SK-N-DZ (cell line): Measurements from ENCODE around the gene RORB.
"Not testable (repeated sequence)": the region's sequence is repeated elsewhere in the genome, so short reads cannot be mapped to it uniquely, and the experiment has no call there.

ENCODE experiments used
- DNase-seq: peaks from one replicate; pipeline ENCODE4 v3.0.0-alpha.2; 2015; ENCODE audit warnings: low spot score

RORB gene

DNA sequence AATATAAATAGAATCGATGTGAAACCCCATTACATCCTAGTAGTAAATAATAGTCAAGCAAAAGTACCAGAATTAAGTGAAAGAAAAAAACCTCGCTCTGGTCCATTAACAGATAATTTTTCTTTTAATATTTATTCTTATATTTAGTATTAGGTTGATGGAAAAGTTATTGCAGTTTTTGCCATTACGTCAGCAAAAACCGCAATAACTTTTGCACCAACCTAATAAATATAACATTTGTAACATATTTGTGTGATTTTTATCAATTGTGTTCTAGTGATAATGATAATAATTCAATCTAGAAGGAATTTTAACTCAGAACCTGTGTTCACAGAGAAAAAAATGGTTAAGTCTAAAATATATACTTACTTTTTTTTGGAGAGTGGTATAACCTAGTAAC lies 16.1 kb downstream of the RORB start:
- no peak for DNase-seq

DNA sequence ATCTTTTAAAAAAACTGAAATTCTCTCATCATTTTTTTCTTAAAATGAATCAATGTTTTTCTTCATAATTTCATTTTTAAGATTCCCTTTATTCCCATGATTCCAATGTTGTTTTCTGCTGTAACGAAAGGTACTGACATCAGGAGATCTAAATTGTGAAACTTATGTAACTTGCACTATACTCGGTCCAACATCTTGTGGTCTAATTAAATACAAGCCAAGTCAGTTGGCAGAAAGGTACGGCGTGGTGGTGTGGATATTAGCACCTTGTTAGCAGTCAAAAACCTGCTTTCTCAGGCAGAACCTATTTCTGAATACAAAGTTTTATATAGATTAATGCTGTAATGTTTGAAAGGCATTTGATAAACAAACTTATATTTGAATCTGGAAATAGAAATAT lies 20.1 kb downstream of the RORB start:
- DNase-seq: no peak

DNA sequence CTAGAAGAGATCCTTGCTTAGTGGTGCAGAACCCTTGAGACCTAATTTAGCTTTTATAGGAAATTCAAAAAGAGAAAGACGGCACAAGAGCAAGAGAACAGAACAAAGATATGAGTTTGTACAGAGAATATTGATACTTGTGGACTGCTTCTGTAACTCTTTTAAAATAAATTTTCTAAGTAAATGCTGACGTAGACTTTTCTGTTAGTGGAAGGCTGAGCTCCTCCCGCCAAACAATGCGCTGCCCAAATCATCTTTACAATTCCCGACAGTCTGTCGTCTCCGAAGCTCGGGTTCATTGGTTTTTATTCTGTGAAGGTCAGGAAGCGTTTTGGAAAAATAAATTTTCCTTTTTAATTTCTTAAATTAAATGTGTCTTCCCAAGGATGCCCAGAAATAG lies 22.3 kb downstream of the RORB start:
- no peak for DNase-seq

DNA sequence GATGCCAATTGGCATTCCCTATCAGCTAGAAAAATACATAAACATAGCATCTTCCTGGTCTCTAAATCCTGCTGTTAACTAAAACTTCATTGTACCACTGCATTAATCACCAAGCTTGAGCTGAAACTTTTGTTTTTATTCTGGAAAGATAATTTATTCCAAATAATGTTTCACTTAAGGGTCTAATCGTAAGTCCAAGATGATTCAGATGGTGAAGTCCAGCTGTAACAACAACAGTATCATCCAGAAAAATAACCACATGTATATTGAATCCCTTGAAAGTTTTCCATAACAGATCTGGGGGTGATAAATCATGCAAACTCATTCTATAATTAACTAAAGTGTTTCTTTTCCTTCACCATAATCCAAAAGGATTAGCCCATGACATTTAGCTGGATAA lies 23.9 kb downstream of the RORB start:
- DNase-seq: no peak

DNA sequence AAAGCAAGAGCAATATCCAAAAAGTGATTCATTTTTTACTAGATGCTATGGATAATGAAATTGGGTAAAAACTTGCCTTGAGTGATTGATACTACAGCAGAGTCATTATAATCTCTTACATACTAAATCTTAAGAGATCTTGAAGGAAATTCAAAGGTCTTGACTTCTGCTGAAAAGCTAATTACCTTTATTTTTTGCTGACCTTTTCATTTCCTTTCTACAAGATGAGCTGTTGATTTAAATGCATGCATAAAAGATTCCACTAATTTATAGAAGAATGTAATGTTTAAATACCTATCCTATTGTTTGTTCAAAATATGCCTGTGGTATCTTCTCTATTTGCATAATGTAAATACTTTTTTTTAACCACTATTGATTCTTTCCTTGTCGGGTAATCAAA lies 27.2 kb downstream of the RORB start:
- DNase-seq: no peak

DNA sequence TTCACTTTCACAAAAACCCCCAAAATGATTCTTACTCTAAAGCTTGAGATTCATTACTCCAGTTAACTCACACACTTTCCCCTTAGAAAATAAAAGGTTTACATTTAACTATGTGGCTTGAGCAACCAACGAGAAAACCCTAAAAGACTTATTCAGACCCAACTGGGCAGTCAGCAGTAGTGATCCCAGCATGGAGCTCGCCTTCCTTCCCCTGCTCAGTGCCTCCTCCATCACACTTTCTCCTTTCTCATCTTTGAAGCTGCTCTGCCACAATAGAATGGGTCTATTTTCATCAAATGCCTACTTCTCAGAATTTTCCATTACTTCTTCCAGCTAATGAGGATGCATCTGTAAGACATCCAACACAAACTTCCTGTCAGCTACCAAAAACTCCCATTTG lies 29.1 kb downstream of the RORB start:
- DNase-seq: no peak

DNA sequence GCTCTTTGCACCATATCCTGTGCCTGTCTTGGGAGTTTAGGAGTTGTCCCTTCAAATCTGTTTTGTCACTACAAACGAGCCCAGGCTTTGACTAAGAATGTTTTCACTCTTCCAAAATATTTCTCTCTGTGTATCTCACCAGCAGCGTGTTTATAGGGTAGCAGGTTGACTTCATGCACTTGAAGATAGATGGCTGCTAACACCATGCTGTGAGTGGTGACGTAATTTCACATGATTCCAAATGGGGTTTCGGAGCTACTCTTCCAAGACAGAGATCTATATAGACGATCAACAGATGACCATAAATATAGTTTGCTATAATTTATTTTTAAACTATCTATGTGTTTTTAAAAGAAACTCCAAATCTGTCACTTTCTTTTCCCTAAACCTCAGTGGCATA lies 30.6 kb downstream of the RORB start:
- no peak for DNase-seq

DNA sequence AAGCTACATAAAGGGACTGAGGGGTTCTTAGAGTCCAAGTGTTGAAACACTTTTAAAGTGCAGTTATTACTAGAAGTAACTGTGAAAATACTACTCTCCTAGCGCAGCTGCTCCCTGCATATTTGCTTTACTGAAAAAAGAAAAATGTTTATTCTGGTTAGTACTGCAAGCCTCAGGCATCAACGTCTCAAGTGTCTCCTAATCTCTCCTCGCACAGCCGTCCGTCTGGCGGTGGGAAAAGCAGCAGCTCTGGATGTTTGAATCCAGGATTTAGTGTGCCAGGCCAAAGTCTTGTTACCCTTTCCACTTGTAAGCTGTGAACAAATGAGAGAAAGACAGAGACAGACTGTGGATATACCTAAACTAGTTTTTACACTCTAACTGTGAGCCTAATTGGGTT lies 31.1 kb downstream of the RORB start:
- no peak for DNase-seq

DNA sequence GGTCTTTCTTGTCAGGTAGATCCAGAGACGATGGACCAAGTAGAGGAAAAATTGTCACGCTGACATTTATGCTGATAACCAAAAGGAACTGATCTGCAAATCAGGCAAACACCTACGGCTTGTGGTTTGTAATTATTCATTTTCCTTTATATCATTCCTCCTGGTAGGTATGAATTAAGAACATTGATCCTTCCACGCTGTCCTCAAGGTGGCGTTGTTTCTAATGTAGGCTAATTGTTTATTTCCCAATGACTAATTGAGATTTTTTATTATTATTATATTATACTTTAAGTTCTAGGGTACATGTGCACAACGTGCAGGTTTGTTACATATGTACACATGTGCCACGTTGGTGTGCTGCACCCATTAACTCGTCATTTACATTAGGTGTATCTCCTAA lies 33.3 kb downstream of the RORB start:
- not testable (repeated sequence) for DNase-seq

DNA sequence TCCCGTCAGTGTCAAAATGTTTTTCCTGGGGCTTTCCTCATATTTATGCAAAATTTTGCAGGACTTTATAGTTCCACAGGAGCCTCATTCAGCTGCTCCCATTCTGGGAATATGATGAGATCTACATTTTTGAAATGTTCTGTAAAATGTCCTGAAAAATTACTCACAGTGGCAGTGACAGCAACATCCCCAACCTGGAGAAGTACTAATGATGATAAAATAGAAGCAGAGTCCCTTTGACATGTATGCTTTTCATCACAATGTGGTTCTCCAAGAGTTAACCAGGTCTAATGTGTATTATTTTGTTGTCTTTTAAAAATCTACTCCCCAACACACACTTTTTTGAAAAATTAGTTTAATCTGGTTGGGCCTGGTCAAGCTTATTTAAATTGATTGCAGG lies 36.1 kb downstream of the RORB start:
- DNase-seq: peak; percentile 95

DNA sequence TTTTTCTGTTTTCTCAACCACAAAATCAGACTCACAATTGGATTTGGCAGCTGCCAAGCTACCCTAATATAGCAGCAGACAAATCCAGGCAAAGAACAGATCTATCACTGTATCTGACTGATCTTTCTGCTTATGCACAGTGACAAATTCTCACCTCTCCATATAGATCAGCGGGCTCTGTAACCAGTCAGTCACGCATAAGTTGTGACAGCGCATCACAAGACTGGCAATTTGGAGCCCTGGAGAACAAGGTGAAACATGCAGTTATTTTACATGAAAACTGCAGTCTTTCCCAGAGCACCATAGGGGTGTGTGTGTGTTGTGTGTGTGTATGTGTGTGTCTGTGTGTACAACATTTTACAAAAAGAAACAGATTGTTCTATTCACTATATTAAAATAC lies 37.7 kb downstream of the RORB start:
- peak; percentile 89 for DNase-seq

DNA sequence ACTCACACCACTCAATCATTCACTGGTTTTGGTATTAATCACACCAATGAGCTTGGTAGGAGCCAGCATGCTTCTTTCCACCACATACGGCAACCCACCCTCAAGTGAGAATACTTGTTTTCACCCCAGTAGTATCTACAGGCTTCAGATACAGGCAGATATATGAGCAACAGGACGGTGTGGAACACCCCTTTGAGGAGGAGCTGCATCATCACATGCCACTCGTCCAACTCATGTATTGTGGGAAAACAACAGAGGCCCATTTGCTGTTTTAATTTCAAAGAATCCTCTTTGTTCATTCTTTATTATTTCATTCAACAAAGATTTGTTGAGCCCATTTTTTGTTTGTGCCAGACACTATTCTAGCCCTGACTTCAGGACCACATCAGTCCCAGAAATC lies 46.0 kb downstream of the RORB start:
- DNase-seq: no peak

DNA sequence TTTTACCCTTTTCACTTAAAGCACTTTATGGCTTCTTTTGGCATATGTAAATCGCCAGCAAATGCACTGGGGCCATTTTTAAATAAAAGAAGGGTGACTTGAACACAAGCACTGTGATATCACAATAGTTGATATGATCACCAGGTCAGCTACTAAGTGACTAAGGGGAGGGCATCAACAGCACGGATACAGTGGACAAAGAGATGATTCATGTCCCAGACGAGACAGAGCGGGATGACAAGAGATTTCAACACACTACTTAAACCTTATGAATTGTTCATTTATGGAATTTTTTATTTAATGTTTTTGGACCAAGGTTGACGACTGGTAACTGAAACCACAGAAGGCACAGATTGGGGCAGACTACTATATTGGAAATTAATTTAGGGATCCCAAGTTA lies 54.1 kb downstream of the RORB start:
- DNase-seq: no peak

DNA sequence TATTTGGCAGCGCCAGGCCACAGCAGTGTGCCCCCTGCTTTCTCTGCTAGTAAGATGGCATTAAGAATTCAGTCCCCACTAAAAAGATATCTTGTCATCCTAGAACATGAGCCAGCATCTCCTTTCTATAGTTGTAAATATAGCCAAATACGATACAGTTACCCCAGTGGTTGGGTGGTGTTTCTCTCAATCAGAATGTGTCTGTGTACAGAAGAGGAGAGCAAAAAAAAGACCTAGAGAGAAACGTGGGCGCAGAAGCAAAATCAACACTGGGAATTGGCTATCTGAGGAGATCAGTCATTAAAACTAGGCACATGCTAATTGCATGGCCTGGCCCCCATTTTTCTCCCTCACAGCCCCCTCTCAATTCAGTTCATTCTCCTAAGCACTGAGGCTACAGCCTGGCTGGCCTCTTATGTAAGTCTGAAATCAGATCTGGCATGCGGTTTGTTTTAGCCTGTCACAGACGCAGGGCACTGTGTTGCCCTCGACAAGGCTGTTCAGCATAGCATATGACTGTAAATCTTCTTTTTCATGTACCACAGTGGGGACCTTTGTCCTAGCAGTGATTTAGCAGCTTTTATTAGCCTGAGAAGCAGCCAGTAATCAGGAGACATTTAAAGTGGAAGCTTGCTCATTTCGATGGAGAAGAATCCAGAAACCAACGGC lies 57.8 kb downstream of the RORB start:
- DNase-seq: peak; percentile 64

DNA sequence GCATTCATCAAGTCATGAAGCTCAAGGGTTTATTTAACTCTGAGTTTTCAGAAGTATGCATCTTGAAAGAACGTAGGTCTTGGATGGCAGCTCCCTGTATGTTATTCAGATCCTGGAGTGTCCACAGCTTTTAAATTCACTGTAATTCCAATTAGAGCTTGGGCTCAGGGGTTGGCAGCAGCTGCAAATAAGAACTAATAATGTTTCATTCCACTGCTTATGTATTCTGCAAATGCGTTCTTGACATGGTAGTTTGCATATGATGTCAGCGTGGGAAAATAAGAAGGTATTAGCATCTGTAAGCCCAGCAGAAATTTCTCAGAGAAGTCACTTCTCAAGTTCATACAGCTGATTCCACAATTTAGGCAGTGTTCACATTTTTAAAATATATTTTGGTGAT lies 58.4 kb downstream of the RORB start:
- DNase-seq: no peak

DNA sequence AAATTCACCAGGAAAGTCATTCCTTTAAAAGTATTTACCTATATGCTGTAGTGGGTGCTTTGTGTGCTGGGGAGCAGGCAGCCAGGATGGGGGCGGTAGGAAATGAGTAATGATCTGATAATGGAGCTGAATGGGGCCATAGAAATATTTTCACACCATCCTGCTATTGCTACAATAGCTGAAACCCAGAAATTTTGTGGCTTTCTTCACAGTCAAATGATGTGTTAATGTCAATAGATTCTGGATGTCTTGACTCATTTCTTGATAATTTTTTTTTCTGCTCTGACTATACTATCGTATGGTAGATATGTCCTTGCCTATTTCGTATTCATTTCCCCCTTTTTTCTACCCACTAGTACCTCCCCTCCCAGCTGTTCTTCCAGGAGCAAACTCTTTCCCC lies 59.5 kb downstream of the RORB start:
- no peak for DNase-seq

DNA sequence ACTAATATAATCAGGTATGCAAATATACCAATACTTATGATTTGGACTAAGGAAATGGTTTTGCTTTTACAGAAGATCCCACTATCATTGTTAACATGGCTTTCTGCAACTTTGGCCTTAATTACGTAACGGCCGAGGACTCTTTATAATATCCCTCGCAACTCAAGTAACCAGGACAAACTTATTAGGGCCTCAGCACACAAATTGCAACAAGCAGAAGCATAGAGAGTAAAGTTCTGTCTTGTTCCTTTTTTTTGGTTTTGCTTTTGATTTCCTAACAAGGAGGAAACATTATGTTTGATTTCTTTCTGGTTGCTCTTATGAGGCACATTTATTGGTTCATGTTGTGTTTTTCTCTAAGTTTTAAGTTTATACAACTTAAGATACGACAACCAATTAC lies 60.4 kb downstream of the RORB start:
- DNase-seq: no peak

DNA sequence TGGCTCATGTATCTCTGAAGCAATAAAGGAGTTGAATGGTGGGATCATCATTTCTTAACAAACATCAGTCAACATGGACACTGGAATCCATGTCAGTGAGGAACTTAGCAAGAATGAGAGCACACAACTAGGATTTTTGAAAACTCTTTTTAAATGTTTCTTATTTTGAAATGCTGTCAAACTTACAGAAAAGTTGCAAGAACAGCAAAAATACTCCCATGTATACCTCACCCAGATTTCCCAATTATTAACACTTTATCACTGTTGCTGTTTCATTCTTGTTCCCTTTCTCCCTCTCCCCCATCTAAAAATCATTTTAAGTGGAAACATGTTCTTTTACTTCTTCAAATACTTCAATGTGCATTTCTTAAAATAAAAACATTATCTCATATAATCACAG lies 65.5 kb downstream of the RORB start:
- no peak for DNase-seq

DNA sequence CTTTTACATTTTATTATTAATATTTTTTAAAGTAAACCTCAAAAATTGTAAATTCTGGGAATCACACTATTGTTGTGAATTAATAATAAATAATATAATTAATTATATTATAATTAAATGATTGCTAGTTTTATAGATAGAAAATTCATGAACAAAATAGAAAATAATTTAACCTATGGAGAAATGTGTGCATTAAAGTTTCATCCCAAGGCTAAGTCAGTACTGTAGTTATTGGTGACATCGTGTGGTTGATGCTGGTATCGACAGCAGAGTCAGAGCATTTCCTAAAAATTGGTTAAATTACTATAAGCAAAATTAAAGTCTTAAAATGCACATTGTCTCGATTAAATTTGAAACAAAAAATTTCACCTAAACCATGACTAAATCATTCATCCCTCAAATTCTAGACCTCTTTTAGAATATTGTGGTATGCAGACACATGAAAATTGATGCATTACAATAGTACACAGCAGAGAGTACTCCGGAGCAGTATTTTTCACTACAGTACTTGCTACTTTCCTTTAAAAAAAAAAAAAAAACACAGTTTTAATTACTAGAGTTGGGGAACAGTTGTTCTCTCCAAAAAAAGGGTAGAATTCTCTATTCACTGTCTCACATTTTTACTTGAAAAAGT lies 73.9 kb downstream of the RORB start:
- DNase-seq: peak; percentile 49

DNA sequence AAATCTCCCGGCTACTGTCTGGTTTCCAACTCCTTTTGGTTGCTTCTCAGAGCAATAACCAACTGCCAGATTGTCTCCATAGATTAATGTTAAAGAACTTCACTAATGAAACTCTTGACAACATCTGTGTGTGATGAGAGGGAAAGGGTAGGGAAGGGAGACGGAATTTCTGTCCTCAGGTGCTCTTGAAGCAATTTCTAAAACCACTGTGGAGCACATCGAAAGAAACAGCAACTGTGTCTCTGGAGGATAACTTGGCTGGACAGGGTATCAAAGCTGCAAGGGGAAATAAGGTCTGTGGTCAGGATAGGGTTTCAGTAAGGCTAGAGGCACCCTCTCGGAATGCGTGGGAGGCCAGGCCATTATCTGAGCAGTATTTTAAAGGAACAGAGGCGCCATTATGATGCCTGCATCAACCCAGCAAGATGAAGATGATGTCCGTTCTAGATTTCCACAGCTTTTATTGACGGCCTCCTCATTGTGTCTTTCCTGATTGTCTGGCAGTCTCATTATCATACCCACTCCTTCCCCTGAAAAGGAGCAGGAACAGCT lies 76.6 kb downstream of the RORB start:
- DNase-seq: no peak

DNA sequence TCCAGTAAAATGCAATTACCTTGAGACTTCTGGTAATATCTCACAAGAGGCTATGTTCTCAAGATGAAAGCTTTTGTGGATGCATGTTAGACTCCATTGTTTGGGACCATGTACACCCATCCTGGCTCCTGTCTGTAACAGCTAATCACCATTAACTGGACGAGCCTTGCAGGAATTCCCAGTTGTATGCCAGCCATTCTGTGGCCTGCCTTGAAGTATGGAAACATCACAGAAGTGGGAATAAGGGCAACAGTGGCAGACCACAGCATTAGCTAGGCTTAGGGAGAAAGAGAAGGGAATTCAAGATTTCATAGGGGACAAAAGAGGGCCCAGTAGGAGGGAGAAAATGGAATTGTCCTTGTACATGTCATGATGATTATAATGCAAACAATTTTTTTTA lies 79.0 kb downstream of the RORB start:
- no peak for DNase-seq

DNA sequence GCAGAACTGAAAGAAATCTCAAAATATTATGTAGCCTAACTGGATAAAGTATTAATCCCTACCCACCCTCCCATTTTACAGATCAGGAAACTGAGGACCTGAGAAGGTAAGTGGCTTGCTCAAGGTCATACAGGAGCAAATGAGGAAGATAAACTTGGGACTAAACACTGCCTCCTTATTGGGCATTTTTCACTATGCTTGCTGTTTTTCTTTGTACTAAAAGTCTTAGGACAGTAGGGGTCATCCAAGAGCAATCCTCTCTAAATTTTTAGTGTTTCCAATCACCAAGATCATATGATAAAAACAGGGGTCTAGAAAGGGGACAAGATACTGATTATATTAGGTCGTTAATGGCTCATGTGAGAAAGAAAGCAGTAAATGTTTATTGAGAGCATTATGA lies 80.8 kb downstream of the RORB start:
- no peak for DNase-seq

DNA sequence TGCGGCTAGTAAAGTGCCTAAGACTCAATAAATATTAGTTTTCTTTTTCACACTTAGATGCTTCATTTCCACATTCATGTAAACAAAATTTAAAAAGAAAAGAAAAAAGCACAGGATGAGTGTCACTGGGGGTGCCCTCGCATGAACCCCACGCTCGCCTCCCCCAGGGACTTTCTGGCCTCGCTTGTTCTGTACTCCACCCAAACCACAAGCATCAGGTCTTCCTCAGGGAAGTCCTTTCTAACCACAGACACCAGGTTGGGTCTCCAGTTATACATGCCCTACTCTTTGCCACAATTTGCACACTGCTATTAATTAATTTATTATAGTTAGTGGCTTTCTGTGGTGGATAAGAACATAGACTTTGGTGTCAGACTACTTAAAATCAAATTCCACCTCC lies 92.4 kb downstream of the RORB start:
- no peak for DNase-seq

DNA sequence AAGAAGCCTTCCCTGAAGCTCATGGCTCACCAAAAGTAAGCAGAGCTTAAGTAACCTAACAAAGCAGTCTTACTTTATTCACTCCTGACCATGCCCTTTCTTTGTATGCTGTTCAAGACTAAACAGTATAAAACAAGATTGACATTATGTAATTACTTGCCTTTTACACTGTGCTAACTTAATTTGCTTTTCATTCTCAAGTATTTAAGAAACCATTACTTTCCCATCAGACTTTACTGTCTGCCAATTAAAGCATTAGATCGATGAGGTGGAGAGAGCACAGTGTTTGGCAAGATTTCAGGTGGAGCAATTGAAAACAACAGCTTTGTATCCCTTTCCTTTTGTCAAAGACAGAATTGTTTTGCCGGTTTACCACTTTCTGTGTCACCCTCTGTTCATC lies 98.2 kb downstream of the RORB start:
- peak; percentile 84 for DNase-seq
